Fibroblast of peridontal ligament (primary cell): Measurements from ENCODE around the gene C1QTNF5.

Experiments used
- DNase-seq: peaks from one replicate; pipeline ENCODE4 v3.0.0-alpha.2; 2010; ENCODE audit errors: extremely low read depth

Gene C1QTNF5

DNA sequence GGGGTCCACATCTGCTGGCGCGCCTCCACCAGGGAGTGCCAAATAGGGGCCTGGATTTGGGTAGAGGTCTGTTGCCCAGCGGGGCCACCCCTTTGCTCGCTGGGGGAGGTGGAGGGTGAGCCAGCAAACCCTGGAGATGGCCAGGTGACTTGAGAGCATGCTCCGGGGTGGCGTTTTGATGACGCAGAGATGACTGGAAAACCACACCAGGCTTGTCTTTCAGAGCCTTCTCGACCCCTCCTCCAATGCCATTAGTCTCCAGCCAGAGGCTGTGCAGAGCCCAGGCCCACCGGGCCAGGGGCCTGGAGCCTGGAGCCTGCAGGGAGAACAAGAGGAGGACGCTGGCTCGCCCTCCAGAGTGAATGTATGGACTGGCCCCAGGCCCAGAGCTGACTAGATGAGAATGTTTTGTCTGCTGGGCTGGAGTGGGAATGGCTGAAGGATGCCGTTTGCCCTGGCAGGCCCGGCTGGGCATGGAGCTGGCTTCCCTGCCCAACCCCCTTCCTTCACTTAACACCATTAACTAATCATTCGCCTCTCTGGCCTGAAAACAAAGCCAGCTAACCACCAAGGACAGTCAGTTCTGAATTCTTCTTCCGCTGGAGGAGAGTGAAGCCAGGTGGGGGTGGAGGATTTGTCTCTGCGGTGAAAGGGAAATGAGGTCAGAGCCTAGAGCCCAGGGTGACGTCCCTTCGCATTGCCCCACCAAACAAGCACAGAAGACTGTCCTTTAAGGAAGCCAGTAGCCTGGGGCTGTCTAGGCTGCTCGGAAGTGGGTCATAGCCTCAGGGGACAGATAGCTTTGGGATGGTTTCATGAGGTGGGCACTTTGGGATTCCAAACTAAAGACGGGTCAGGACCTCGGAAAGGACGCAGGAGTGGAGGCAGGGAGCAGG lies 22.2 kb downstream of the C1QTNF5 start:
- peak; percentile 56 for DNase-seq

DNA sequence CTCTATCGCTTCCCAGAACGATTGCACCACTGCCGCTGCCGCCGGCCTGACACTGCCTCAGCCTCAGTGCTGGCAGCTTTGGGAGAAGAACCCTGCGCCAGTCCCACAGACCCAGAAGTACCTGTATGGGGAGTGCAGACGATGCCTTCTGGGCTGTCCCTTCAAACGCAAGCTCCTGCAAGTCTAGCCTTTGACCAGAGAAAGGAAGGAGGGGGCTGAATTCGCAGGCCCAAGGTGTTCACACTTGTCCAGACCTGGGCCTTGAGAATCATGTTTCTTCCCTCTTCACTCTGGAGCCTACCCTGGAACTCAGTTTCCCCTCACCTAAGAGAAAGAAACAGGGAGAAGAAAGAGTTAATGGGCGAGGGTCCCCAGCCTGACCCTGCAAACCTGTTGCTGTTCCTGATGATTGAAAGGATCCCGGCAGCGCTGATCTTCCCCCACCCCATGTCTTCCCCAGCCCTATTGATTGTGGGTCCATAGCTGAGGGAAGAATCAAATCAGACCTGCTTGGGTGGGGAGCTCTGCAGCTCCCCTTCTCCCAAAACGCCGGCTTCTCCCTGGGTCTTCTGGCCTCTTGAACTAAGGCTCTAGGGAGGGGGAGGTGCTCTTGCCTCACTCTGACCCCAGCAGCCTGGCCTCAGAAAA lies 23.0 kb downstream of the C1QTNF5 start:
- DNase-seq: no peak

DNA sequence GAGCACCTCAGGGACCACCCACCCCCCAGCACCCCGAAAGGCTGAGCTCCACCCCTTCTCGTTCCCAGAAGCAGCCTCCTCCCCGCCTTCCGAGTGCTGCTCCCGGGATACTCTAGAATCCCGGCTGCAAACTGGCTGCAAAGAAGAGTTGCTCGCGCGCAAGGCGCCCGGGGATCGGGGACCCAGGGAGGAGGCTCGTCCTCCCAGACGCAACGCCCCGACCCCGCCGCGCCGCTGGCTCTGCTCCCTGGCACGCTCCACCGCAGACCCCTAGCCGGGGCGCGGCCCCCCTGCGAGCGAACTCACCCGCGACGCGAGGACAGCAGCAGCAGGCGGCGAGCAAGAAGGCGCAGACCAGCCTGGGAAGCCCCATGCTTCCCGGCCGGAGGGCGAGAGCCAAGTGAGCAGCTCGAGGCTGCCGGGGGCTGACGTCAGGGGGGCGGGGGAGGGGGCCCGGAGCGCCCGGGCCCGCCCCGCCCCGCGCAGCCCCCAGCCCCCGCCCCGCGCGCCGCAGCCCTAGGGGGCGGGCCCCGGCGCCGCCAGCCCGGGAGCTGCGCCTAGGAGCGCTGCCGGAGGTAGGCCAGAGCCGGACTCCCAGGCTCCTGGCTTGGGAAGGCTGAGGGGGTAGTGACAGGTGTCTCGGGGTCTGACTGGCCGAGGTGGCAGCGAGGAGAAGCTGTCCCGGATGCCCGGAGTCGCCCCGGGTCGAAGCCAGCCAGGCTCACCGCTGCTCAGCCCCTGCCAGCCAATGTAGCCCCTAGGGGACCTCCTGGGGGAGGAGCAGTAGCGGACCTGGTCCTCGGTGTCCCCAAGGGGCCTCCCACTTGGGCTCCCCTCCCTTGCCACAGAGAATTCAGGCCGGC lies 23.7 kb downstream of the C1QTNF5 start, which contains the start of gene MCAM:
MCAM (minus strand) TSS at position 402 of the 863 bp plus-strand sequence; CDS start at position 373, 29 bp downstream.
- DNase-seq: no peak

- no peak for DNase-seq
These were observed 24.5 kb downstream of the C1QTNF5 start for GRCh38 chr11:119316016-119316728.

DNA sequence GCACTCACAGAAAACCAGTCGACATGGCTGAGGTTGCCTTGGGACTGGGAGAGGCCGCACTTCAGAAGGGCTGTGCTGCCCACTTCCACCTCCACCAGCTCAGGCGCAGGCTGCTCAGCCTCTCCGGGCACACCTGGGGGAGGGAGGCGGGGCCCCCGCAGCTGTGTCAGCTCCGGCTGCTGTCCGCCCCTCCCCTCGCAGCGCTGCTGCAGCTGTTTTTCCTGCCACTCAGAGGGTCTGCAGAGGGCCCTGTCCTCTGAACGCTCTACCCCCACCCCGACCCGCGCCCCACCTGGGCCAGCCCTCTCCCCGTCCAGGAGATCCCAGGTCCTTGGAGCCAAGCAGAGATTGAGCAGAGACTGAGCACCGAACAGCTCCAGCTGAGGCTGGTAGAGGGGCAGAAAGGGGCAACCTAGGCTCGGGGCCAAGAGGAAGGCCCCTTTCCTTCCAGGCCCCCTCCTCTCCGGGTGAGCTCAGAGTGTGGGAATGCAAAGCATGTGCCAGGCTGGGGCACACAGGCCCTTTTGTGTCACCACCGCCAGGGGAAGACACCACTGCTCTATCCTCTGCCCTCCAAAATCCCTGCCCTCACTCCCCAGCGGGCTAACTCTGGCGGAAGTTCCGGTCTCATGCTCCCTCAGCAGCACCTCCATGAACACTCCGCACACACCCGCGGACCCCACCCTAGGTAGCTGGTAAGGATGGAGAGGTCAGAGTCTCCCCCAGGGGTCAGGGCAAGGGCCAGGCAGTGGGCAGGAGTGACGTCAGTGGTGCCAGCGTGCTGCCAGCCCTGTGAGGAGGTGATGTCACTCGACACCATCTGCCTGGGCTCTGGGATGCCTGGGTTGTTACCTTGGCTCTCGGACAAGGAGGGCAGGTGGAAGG lies 25.3 kb downstream of the C1QTNF5 start:
- DNase-seq: no peak

DNA sequence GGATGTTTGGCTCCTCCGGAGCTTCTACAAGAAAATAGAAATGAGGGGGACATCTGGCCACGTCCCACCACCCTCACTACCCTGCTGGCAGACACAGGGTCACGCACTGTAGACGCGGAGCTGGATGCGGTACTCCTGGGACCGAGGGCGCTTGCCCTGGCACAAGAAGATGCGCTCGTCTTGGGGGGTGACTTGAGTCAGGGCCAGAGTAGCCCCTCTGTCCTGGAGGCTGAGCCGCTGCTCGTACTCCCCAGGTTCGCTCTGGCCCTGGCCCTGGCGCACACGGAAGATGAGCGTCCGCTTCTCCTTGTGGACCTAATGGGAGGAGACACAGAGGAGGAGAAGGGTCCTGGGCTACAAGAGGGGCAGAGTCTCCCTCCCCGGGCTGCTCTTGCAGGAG lies 26.0 kb downstream of the C1QTNF5 start:
- no peak for DNase-seq

DNA sequence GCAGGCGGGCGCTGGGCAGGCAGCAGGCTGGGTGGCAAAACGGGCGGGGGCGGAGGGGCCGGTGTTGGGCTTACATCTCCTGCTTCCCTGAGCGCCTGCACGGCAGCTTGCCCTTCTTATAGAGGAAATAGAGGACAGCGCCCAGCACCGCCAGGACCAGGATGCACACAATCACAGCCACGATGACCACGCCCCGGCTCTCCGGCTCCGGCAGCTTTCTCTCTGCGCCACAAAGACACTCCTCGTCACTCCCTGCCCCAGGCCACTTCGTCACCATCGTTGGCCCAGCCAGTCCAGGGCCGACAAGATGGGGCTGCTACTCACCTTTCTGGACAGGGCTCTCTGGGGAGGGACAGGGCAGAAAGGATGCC lies 30.0 kb downstream of the C1QTNF5 start:
- no peak for DNase-seq

DNA sequence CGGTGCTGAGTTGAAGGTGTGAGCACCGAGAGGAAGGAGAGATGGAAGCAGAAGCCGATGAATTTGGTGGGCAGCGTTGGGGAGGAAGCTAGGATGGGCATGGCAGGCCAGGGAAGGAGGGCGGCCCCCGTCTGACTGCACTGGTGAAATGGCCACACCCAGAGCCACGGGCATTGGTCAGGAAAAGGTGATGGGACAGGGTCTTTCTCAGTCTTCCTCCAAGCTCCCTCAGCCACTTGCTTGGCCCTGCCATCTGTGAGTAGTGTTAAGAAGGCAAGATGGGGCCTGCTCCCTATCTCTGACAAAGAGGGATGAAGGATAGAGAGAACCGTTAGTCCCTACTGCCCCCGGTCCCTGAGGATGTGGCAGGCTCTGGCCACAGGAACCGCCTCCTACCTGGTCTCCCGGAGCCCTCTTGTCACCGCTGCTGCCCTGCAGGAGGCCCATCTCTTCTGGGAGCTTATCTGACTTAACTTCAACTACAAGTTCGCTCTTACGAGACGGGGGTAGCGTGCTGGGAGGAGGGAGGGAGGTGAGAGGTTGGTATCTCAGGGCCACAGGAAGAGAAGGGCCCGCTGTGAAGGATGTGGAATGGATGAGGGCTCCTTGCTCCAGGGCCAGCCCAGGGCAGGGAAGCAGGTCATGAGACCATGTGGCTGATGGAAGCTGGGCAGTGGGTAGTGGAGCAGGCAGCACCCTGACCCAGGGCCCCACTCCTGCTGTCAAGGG lies 30.6 kb downstream of the C1QTNF5 start:
- no peak for DNase-seq

DNA sequence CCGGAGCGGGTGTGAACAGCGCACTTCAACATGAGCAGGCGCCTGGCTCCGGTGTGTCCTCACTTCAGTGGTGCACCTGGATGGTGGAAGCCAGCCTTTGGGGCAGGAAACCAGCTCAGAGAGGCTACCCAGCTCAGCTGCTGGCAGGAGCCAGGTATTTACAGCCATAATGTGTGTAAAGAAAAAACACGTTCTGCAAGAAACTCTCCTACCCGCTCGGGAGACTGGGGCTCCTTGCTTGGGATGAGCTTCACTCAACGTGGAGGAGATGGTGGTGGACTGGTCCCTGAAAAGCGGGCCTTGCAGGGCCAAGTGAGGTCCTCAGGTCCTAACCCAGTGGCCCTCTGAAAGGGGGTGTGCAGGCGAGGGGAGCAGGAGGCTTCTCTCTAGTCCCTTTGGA lies 31.3 kb downstream of the C1QTNF5 start:
- no peak for DNase-seq

DNA sequence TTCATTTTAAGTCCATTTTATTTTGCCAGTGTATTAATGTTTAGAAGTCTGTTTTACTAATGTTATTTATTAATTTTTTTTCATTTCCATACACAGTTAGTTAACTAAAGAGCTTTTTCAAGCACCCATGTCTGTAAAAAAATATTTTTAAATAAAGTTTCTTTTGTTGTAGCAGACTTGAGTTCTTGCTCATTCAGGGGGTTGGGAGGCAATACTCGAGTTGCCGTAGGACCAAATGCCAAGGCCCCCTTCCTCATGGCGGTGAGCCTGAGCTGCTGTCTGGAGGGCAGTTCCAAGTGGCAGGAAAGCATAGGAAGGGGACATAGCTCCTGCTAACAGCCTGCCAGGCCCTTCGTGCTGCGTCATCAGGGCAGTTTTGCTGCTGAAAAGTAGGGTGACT lies 32.7 kb downstream of the C1QTNF5 start:
- DNase-seq: no peak

GRCh38 chr11:119307219-119307618 lies 33.5 kb downstream of the C1QTNF5 start:
- no peak for DNase-seq

DNA sequence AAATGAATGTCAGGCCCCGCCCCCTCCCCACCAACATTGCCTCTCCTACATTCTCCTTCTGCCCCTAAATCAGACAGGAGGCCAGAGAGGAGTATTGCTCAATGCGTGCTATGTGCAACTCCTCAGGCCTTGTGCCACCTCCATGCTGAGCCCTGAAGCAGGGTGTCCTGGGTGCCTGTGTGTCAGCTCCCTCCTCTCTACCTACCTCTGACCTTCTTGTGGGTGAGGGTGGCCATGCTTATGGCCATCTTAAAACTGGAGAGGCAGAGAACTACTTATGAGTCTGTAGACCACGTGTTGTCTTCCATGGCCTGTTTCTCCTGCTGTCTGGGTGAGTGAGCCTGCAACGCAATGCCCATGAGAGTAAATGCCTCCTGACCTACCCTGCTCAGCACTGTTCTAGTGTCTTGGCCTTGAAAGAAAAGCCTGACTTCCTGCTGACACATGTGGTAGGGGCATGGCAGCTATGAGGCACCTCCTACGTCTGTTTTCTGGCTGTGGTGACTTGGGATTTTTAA lies 34.3 kb downstream of the C1QTNF5 start:
- DNase-seq: peak; percentile 87

GRCh38 chr11:119305556-119306372 lies 34.9 kb downstream of the C1QTNF5 start:
- DNase-seq: no peak

DNA sequence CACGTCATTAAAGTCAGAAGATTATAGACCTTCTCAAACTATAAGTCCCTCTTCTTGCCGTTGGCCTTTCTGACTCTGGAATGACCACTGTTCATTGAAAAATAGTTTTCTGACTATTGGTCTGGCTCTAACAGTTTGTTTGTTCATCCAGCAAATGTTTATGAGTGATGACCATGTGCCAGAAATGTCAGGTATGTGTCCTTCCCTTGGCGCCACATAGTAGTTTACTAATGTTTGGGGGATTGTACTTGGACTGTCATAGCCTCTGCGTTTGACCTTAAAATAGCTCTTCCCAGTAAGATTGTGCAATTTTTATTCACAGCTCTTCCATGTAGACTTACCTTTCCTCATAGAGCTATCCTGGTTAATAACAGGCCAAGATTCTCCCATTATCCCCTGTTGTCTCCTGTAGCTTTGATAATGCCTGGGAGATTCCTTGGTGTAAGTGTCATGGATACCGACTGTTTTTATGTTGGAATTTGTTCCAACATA lies 37.4 kb downstream of the C1QTNF5 start:
- DNase-seq: no peak

GRCh38 chr11:119300198-119300964 lies 40.3 kb downstream of the C1QTNF5 start:
- no peak for DNase-seq

DNA sequence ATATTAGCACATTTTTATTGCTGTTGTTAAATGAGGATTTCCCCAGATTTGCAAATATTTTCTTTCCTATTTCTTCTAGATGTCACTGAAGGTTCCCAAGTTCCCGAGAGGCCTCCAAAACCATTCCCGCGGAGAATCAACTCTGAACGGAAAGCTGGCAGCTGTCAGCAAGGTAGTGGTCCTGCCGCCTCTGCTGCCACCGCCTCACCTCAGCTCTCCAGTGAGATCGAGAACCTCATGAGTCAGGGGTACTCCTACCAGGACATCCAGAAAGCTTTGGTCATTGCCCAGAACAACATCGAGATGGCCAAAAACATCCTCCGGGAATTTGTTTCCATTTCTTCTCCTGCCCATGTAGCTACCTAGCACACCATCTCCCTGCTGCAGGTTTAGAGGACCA lies 41.3 kb downstream of the C1QTNF5 start:
- no peak for DNase-seq

DNA sequence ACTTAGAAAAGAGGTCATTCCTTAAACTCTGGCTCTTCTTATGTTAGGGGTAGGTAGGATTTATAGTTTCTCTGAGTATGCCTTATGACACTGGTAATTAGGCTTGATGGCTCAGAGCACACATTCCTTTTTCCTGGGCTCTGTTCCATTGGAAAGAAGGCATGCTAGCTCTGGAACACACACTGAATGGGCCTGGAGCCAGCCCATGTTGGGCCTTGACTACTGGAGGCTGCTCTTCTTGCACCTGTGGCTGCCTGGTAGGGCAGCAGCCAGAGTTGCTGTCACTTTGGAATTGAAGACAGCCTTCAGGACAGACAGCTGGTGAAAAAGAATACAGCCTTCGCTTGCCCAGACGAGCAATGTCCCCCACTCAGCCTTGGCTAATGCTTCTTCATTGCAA lies 42.0 kb downstream of the C1QTNF5 start:
- no peak for DNase-seq

DNA sequence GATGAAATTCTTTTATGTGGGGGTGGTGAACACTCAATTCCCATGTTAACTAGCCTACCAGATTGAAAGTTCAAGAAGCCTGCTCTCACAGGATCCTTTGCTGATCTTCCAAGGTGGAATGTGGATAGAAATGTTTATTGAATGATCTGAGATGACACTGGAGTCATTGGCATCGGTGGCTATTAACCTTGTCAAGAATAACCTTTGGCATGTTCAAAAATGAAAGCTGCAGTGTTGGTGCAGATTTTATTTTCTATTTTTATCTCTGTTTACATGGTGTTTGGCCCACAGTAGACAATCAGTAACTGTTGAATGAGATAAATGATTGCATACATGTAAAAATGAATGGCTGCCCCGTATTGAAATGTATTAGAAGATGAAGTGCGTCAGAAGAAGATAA lies 42.7 kb downstream of the C1QTNF5 start:
- DNase-seq: no peak
